ENCODE data around the gene SIPA1L2. TPM values are rescaled to one million over a fixed set of nuclear protein-coding genes. Genes with fewer than 3 reads are reported as not detected.

Gene SIPA1L2
- total RNA-seq, 1 experiment from 2014 or later = 2.3 TPM

DNA sequence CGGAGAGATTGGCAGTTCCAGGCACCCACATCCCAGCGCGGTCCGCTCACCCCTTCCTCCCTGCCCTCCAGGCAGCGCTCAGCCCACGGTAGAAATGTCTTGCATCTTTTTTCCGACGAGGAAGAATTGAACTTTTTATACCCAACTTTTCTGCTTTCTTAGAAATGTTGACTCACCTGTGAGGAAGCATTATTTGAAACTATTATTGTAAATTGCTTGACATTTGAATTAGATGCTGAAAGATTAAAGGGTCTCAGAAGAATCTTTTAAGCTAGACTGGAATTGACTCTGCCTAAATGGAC, 912 bp upstream of the SIPA1L2 start:
- H3K36me3 ChIP-seq = no peaks in the 10 kb centered on the region
- no peaks in the 10 kb centered on the region; the same call in 1 of the 2 replicates for H3K9me3 ChIP-seq (replicated peaks)
- H3K27ac ChIP-seq = no peak overlapping the region
- H3K4me3 ChIP-seq = peak overlapping the region; percentile 72
- no peaks in the 10 kb centered on the region; the same call in 1 of the 2 replicates for H3K27me3 ChIP-seq
- H3K4me1 ChIP-seq = no peaks in the 10 kb centered on the region
- DNase-seq = no peak

- H3K4me1 ChIP-seq = no peaks in the 10 kb centered on the region
- no peaks in the 10 kb centered on the region for H3K36me3 ChIP-seq
- no peaks in the 10 kb centered on the region for H3K9me3 ChIP-seq (replicated peaks)
- no peak overlapping the region for H3K27ac ChIP-seq
- peak in 1 of 2 experiments; percentile 9 for DNase-seq
- H3K27me3 ChIP-seq = no peaks in the 10 kb centered on the region; the same call in 1 of the 2 replicates
- peak overlapping the region; percentile 72 for H3K4me3 ChIP-seq
Observed at GRCh38 chr1:232629250-232630046, 485 bp downstream of the SIPA1L2 start.

DNA sequence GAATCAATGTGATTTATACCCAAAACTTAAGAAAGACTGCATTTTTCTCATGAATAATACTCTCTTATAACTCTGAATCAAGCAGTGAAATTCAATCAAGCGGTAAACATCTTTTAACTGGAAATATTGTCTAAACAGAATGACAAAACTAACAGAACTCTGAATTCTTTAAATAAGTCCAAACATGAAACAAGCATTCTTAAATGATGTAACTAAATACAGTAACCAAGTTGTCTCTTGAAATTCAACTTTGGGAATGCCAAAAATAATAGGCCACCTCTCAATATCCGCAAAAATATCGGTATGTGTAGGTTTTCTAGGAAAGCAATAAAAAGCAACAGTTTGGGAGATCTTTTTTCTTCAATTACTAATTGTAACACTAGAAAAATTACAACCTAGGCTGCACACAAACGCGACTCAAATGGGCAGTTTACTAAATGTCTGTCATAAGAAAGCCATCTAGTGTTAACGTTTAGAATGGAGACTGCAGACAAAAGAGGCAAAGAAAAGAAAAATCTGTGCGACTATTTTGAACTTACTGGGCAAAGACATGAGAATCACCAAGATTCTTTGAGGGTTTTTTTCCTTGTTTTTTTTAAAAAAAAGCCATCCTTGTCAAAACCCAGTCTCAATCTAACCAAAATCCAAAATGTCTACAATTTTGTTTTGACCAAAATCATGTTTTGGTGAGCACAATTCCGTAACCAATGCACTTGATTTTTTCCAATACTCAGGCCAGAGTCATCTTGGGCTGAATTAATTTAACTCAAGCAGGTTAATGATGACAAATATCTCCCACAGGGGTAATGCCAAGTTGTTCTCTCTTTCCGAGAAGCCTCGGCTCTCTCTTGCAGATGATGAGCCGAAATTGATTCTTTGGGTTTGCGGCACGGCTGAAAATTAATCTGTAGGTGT, 1.3 kb downstream of the SIPA1L2 start:
- Histone ChIP-seq H3K9me3 (replicated peaks) (no peaks in the 10 kb centered on the region), H3K4me1 (no peaks in the 10 kb centered on the region), H3K4me3 (peak overlapping the region; percentile 72), H3K27me3 (no peaks in the 10 kb centered on the region; the same call in 1 of the 2 replicates), H3K27ac (no peak overlapping the region), H3K36me3 (no peaks in the 10 kb centered on the region)
- peak in 1 of 2 experiments; percentile 8 for DNase-seq

DNA sequence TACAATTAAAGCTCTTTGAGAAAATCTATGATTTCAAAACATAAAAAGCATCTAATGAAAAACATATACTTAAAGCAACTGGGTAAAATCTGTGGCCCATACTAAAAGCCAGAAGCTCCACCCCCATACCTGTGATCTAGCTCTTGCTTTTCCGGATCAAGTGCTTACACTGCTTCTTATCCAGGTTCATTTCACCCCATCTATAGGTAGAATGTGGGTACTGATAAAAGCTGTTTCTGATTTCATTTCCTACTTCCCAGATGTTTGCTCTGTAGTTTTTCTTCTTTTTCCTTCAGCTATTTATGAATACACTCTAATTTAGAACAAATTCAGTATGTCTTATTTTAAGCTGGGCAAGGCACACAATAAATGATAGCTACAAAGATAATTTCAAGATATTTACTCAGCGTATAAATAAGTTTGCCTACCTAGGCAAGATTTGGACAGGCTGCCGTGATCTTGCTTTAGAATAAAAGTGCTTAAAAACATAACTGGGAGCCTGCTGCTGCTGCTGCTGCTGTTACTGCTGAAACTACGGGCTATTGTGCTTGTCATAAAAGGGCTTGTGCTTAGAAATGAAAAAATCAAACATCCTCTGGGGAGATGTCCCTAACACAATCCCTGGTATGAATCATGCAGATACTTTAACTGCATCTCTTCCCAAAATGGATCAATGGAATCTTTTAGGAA, 2.1 kb downstream of the SIPA1L2 start:
- Histone ChIP-seq H3K27ac (no peak overlapping the region), H3K4me3 (no peak overlapping the region), H3K4me1 (no peaks in the 10 kb centered on the region), H3K9me3 (replicated peaks) (no peaks in the 10 kb centered on the region), H3K27me3 (no peaks in the 10 kb centered on the region; the same call in 1 of the 2 replicates), H3K36me3 (no peaks in the 10 kb centered on the region)
- peak in 1 of 2 experiments; percentile 18 for DNase-seq

DNA sequence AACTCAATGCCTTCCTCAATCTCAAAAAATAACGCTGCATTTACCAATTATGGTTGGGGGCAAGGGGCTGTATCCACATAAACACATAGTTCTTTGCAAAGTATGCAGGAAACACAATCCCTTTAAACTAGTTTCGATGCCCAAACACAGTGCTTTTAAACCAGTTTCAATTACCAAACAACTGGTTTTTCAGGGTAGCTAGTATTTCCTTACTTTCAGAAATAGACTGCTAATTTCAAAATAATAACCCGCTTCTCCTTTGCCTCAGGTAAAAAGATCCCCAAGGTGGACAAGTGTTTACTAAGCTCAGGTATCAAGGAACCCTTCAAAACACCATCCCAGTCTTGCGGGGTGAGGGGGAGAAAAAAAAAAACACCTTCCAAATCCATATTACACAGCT, 2.8 kb downstream of the SIPA1L2 start:
- Histone ChIP-seq H3K27ac (no peak overlapping the region), H3K4me1 (no peaks in the 10 kb centered on the region), H3K27me3 (no peaks in the 10 kb centered on the region; the same call in 1 of the 2 replicates), H3K36me3 (no peaks in the 10 kb centered on the region), H3K9me3 (replicated peaks) (no peaks in the 10 kb centered on the region), H3K4me3 (no peak overlapping the region)
- DNase-seq = no peak

DNA sequence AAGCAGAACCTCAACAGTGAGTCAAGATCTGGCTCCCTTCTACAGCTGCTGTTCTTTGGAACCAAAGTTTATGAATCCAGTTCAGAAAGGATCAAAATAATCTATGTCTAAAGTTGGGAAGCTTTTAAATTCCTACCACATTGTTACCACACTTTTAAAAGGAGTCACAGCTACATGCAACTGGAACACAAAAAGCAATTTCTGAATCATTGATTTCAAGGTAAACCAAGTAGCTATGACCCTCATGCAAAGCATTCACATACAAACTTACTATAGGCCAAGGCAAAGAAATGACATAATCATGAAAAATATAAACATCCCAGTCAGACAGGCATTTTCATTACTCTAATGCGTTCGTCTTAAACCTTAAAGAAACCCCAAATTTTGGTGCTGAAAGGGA, 3.5 kb downstream of the SIPA1L2 start:
- no peaks in the 10 kb centered on the region for H3K36me3 ChIP-seq
- no peaks in the 10 kb centered on the region for H3K4me1 ChIP-seq
- no peak for DNase-seq
- no peaks in the 10 kb centered on the region for H3K9me3 ChIP-seq (replicated peaks)
- H3K27ac ChIP-seq = no peak overlapping the region
- H3K27me3 ChIP-seq = no peaks in the 10 kb centered on the region; the same call in 1 of the 2 replicates
- no peak overlapping the region for H3K4me3 ChIP-seq

- no peak for DNase-seq
- Histone ChIP-seq H3K36me3 (no peaks in the 10 kb centered on the region), H3K27ac (no peak overlapping the region), H3K9me3 (replicated peaks) (no peaks in the 10 kb centered on the region), H3K4me1 (no peaks in the 10 kb centered on the region), H3K27me3 (no peaks in the 10 kb centered on the region), H3K4me3 (no peak overlapping the region)
Observed at GRCh38 chr1:232625319-232625868, 4.5 kb downstream of the SIPA1L2 start.

- Histone ChIP-seq H3K4me1 (no peaks in the 10 kb centered on the region), H3K4me3 (no peak overlapping the region), H3K36me3 (no peaks in the 10 kb centered on the region), H3K9me3 (replicated peaks) (no peaks in the 10 kb centered on the region), H3K27me3 (no peaks in the 10 kb centered on the region), H3K27ac (no peak overlapping the region)
- DNase-seq = no peak
Observed at GRCh38 chr1:232624546-232625281, 5.2 kb downstream of the SIPA1L2 start.

GRCh38 chr1:232622981-232623380, 7.0 kb downstream of the SIPA1L2 start:
- Histone ChIP-seq H3K36me3 (no peaks in the 10 kb centered on the region), H3K27me3 (no peaks in the 10 kb centered on the region), H3K27ac (no peak overlapping the region), H3K4me1 (no peaks in the 10 kb centered on the region), H3K9me3 (replicated peaks) (no peaks in the 10 kb centered on the region), H3K4me3 (no peak overlapping the region)
- no peak for DNase-seq

DNA sequence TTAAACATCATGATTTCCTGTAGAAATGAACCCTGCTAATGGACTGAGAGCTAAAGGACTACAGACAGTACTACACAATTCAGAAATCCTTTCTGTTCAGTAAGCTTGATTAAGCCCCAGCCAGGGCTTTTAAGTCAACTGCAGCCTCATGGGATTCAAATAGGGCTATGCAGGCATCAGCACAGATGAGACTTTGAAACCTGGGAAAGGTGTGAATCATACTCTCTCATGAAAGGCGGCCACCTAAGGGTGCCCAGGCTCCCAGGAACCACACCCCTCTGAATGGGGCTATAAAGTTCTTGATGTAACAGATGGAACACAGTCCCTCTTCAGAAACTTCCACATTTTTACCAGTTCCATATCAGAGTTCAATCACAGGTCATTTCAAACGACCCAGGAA, 7.6 kb downstream of the SIPA1L2 start:
- H3K36me3 ChIP-seq = no peaks in the 10 kb centered on the region
- DNase-seq = no peak
- no peaks in the 10 kb centered on the region for H3K9me3 ChIP-seq (replicated peaks)
- no peaks in the 10 kb centered on the region for H3K4me1 ChIP-seq
- H3K4me3 ChIP-seq = no peak overlapping the region
- no peak overlapping the region for H3K27ac ChIP-seq
- no peaks in the 10 kb centered on the region for H3K27me3 ChIP-seq

GRCh38 chr1:232621050-232621449, 8.9 kb downstream of the SIPA1L2 start:
- Histone ChIP-seq H3K27ac (no peak overlapping the region), H3K27me3 (no peaks in the 10 kb centered on the region), H3K9me3 (replicated peaks) (no peaks in the 10 kb centered on the region), H3K4me3 (no peak overlapping the region), H3K4me1 (no peaks in the 10 kb centered on the region), H3K36me3 (no peaks in the 10 kb centered on the region)
- DNase-seq = no peak

DNA sequence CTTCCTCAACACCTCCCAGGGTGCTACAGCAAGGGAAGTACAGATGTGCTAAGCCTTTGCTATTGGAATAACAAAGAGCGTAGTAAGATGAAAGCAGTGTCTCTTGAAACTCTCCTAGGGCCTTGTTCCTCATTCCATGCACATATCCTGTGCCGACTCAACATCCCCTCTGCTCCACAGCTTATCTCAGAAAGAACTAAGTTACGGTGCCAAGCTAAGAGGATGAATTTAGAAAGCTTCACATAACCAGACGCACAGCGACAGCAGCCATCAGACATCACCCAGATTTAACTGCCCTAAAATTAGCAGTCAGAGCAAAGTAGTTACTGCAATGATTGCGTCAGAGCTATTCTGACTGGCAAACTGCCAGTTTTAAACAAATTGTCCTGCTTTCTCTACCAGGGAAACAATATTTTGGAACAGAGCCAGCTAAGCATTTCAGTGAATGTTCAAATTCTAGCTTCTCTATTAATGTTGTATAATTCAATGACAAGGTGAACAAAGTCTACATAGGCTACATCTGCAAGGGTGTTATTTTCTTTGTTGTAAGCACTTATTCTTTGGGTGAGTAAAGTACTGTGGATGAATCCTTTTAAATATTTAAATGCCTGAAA, 9.5 kb downstream of the SIPA1L2 start:
- Histone ChIP-seq H3K4me3 (no peak overlapping the region), H3K27ac (no peak overlapping the region), H3K27me3 (no peaks in the 10 kb centered on the region), H3K4me1 (no peaks in the 10 kb centered on the region), H3K36me3 (no peaks in the 10 kb centered on the region), H3K9me3 (replicated peaks) (no peaks in the 10 kb centered on the region)
- peak in 1 of 2 experiments; percentile 46 for DNase-seq

DNA sequence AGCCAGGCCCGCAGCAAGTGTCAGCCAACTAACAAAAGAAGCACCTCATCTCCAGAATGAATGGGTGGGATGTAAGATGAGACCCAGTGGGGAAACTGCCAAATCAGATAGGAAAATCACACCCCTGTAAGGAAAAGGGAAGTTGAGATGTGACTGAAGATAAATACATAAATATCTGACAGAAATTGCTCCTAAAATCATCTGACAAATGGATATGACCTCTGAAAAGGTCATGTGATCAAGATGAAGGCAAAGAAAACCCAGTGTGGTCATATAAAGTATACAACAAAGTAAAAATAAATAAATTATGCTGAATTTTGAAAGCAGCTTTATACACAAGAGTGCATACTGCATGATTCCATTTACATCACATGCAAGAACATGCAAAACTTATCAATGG, 12.7 kb downstream of the SIPA1L2 start:
- DNase-seq = no peak
- Histone ChIP-seq H3K4me3 (no peak overlapping the region), H3K9me3 (replicated peaks) (no peaks in the 10 kb centered on the region), H3K27ac (no peak overlapping the region), H3K27me3 (no peaks in the 10 kb centered on the region), H3K36me3 (no peaks in the 10 kb centered on the region), H3K4me1 (no peaks in the 10 kb centered on the region)

All from SJCRH30 (cell line).